HCT116 (cell line): ENCODE measurements around the gene ARMC12. TPM values are rescaled to one million over a fixed set of nuclear protein-coding genes. Genes with fewer than 3 reads are reported as not detected.

Experiments used
- ATAC-seq: fragments of 200-7000 bp; cut with Tn5 transposase; 2 replicates; pipeline ENCODE4 v1.9.1; 2020; ENCODE audit warnings: mild to moderate bottlenecking, moderate library complexity
- BruUV-seq: library from RNA; stranded (reverse); fragments of 400-500 nt; replicated peaks from 2 replicates; lab custom pipeline; 2021; lab: Mats Ljungman, UMichigan
- CTCF ChIA-PET: fragments of 300-600 bp; sonication (Branson Sonifier 250); formaldehyde crosslinking; loops from one replicate; lab custom pipeline; 2021; ENCODE audit warnings: antibody characterized with exemption; lab: Charles Lee
- POLR2A ChIA-PET: fragments of 300-600, 350-600 bp; sonication (Branson Sonifier 250); formaldehyde crosslinking; loops from one replicate; lab custom pipeline; 2021; ENCODE audit warnings: antibody characterized with exemption; lab: Charles Lee
- RAD21 ChIA-PET, 2 experiments: fragments of 300-600 bp; sonication (Branson Sonifier 250); formaldehyde crosslinking; loops; one replicate each; lab custom pipeline; 2023; ENCODE audit warnings: low total read pairs in 2 of 2; ENCODE audit not compliant: uncharacterized antibody in 2 of 2, unreplicated experiment in 2 of 2, low non-redundant PET in 1 of 2; lab: Charles Lee
- DNase-seq: peaks from one replicate; pipeline ENCODE4 v3.0.0-alpha.2; 2010; ENCODE audit warnings: low read depth, low spot score
- H2AFZ ChIP-seq: fragments of 200-600 bp; shearing (Covaris generic), sonication (generic); 2 replicates; pipeline ENCODE4 v1.6.1; 2017; ENCODE audit warnings: low read depth, mixed run types, mixed read lengths, antibody characterized with exemption, low read length; ENCODE audit not compliant: poor library complexity, severe bottlenecking
- H3K27ac ChIP-seq: 2 replicates; pipeline ENCODE4 v1.5.1; 2012; ENCODE audit warnings: low read depth, low read length
- H3K27me3 ChIP-seq: fragments of 200-600 bp; sonication (generic); 2 replicates; pipeline ENCODE4 v1.6.1; 2016; ENCODE audit warnings: mixed run types, low read length, mixed read lengths; ENCODE audit not compliant: insufficient read depth
- H3K36me3 ChIP-seq, 2 experiments: fragments of 200-500 bp in 1 of 2; fragments of 200-600 bp in 1 of 2; sonication (Bioruptor generic) in 1 of 2; sonication (generic) in 1 of 2; 2 replicates each; pipeline versions ENCODE4 v1.5.1 to v1.6.1; 2014 to 2016; ENCODE audit warnings: low read length in 2 of 2, inconsistent platforms in 1 of 2, mixed read lengths in 1 of 2, mixed run types in 1 of 2; ENCODE audit not compliant: insufficient read depth in 2 of 2, control insufficient read depth in 1 of 2
- H3K4me1 ChIP-seq, 2 experiments: fragments of 200-600 bp in 1 of 2; sonication (generic) in 1 of 2; 2 replicates each; pipeline versions ENCODE4 v1.5.1 to v1.6.1; 2012 to 2017; ENCODE audit warnings: low read length in 2 of 2, inconsistent platforms in 1 of 2, mild to moderate bottlenecking in 1 of 2, mixed read lengths in 1 of 2, mixed run types in 1 of 2, moderate library complexity in 1 of 2; ENCODE audit not compliant: insufficient read depth in 2 of 2, control insufficient read depth in 1 of 2
- H3K4me2 ChIP-seq: fragments of 200-600 bp; sonication (generic); 2 replicates; pipeline ENCODE4 v1.6.1; 2017; ENCODE audit warnings: mixed run types, low read length, mixed read lengths
- H3K4me3 ChIP-seq, 2 experiments: fragments of 200-600 bp in 1 of 2; sonication (generic) in 1 of 2; replicated peaks in 1 of 2; 2 replicates each; pipeline ENCODE4 v1.5.1; 2011 to 2016; ENCODE audit warnings: low read length in 2 of 2, control low read depth in 1 of 2, low read depth in 1 of 2, mild to moderate bottlenecking in 1 of 2, mixed read lengths in 1 of 2, mixed run types in 1 of 2
- H3K79me2 ChIP-seq: fragments of 200-600 bp; sonication (generic); 2 replicates; pipeline ENCODE4 v1.6.1; 2017; ENCODE audit warnings: mild to moderate bottlenecking, mixed run types, low read length, moderate library complexity, mixed read lengths; ENCODE audit not compliant: insufficient read depth
- H3K9ac ChIP-seq: fragments of 200-600 bp; sonication (generic); 2 replicates; pipeline ENCODE4 v1.6.1; 2016; ENCODE audit warnings: low read length, mixed read lengths
- H3K9me2 ChIP-seq: fragments of 200-600 bp; sonication (generic), shearing (Covaris generic); 2 replicates; pipeline ENCODE4 v1.6.1; 2017; ENCODE audit warnings: mixed run types, mild to moderate bottlenecking, moderate library complexity; ENCODE audit not compliant: insufficient read depth
- H3K9me3 ChIP-seq, 2 experiments: fragments of 200-500 bp in 1 of 2; fragments of 200-600 bp in 1 of 2; sonication (Bioruptor generic) in 1 of 2; sonication (generic) in 1 of 2; 2 replicates each; pipeline ENCODE4 v1.6.1; 2014 to 2017; ENCODE audit warnings: low read length in 2 of 2, mixed read lengths in 2 of 2, inconsistent platforms in 1 of 2, low read depth in 1 of 2, mild to moderate bottlenecking in 1 of 2, mixed run types in 1 of 2, moderate library complexity in 1 of 2; ENCODE audit not compliant: control insufficient read depth in 1 of 2, insufficient read depth in 1 of 2
- H4K20me1 ChIP-seq: fragments of 200-600 bp; sonication (generic), shearing (Covaris generic); 2 replicates; pipeline ENCODE4 v1.6.1; 2017; ENCODE audit warnings: mixed run types, mild to moderate bottlenecking, moderate library complexity; ENCODE audit not compliant: insufficient read depth
- CBX3 ChIP-seq: IDR thresholded peaks from 2 replicates; pipeline ENCODE4 v1.6.1; 2012; ENCODE audit warnings: low read depth
- CTCF ChIP-seq, 3 experiments: fragments of 200-600 bp in 1 of 3; sonication (generic) in 1 of 3; IDR thresholded peaks in 2 of 3; conservative IDR thresholded peaks in 1 of 3; 2 replicates each; pipeline ENCODE4 v1.5.1; 2012 to 2017; ENCODE audit warnings: low read depth in 2 of 3, low read length in 2 of 3, antibody characterized with exemption in 1 of 3, borderline replicate concordance in 1 of 3, control low read depth in 1 of 3, mild to moderate bottlenecking in 1 of 3, mixed read lengths in 1 of 3, mixed run types in 1 of 3, moderate library complexity in 1 of 3; ENCODE audit not compliant: insufficient read depth in 1 of 3
- EGR1 ChIP-seq: IDR thresholded peaks from 2 replicates; pipeline ENCODE4 v1.6.1; 2012; ENCODE audit warnings: low read depth
- ELF1 ChIP-seq: IDR thresholded peaks from 2 replicates; pipeline ENCODE4 v1.6.1; 2012; ENCODE audit warnings: low read depth, borderline replicate concordance
- MAX ChIP-seq: IDR thresholded peaks from 2 replicates; pipeline ENCODE4 v1.6.1; 2012
- POLR2A ChIP-seq: IDR thresholded peaks from 2 replicates; pipeline ENCODE4 v1.7.0; 2011; ENCODE audit warnings: borderline replicate concordance; ENCODE audit not compliant: insufficient read depth, insufficient read length; ENCODE audit errors: extremely low read depth
- POLR2AphosphoS5 ChIP-seq: IDR thresholded peaks from 2 replicates; pipeline ENCODE4 v1.6.1; 2011; ENCODE audit warnings: mild to moderate bottlenecking, low read depth, low read length, moderate library complexity
- RAD21 ChIP-seq: IDR thresholded peaks from 2 replicates; pipeline ENCODE4 v1.6.1; 2012; ENCODE audit warnings: low read depth, mild to moderate bottlenecking
- REST ChIP-seq: IDR thresholded peaks from 2 replicates; pipeline ENCODE4 v1.6.1; 2012; ENCODE audit warnings: low read depth
- SIN3A ChIP-seq: IDR thresholded peaks from 2 replicates; pipeline ENCODE4 v1.6.1; 2012; ENCODE audit warnings: low read depth
- SP1 ChIP-seq: IDR thresholded peaks from 2 replicates; pipeline ENCODE4 v1.6.1; 2012; ENCODE audit warnings: low read depth
- SRF ChIP-seq: IDR thresholded peaks from 2 replicates; pipeline ENCODE4 v1.6.1; 2012; ENCODE audit warnings: low read depth
- YY1 ChIP-seq: IDR thresholded peaks from 2 replicates; pipeline ENCODE4 v1.6.1; 2011; ENCODE audit warnings: low read length, low read depth, moderate library complexity, mild to moderate bottlenecking; ENCODE audit not compliant: insufficient replicate concordance; ENCODE audit errors: extremely low read depth
- ZFX ChIP-seq: fragments of 450-650 bp; IDR thresholded peaks from 2 replicates; pipeline ENCODE4 v1.6.1; 2017
- ZNF274 ChIP-seq: fragments of 200-500 bp; sonication (Bioruptor generic); IDR thresholded peaks from 2 replicates; pipeline ENCODE4 v1.6.1; 2014; ENCODE audit warnings: mild to moderate bottlenecking, low read depth, low read length, inconsistent platforms
- intact Hi-C: fragments of 100-400 bp; cut with micrococcal nuclease; formaldehyde crosslinking; loops from 2 replicates; pipeline ENCODE4 v1.10.0; 2022
- total RNA-seq: library from RNA; stranded (reverse); gene quantifications from one replicate; pipeline ENCODE4 v1.2.1, GENCODE V29; 2021; ENCODE audit not compliant: unreplicated experiment

ARMC12 gene
- total RNA-seq, 1 experiment from 2014 or later: 0.79 TPM

- H3K9me2 ChIP-seq: no peaks in the 10 kb centered on the region
- no peaks in the 10 kb centered on the region for H4K20me1 ChIP-seq
- H3K79me2 ChIP-seq: no peaks in the 10 kb centered on the region
- no peak overlapping the region for H2AFZ ChIP-seq
- ATAC-seq (no peak), DNase-seq (no peak)
- 0 out of 4 replicates have a peak, but pooled peaks cover 0 to 3% of the 10 kb centered on the region in 2 experiments for H3K9me3 ChIP-seq
- BruUV-seq: no TSS peak
- no peak overlapping the region for H3K4me2 ChIP-seq
- H3K4me3 ChIP-seq: no peak overlapping the region
- TF ChIP-seq ZNF274 (no peak), EGR1 (no peak), POLR2AphosphoS5 (no peak), MAX (no peak), SRF (no peak), YY1 (no peak), SP1 (no peak), POLR2A (no peak), ZFX (no peak)
- no peak overlapping the region for H3K27ac ChIP-seq
- ChIA-PET POLR2A (no interaction called here), CTCF (interaction anchor here (1.4 kb wide), 1 partner anchor 10 kb away, joined by 3 read pairs; no protein-coding TSS in a partner anchor), RAD21 (no interaction called here)
- no peaks in the 10 kb centered on the region for H3K36me3 ChIP-seq
- no peaks in the 10 kb centered on the region for H3K27me3 ChIP-seq
- peaks cover 0 to 5% of the 10 kb centered on the region in 2 experiments; a peak in 3 of 4 replicates for H3K4me1 ChIP-seq
- H3K9ac ChIP-seq: no peak overlapping the region
- intact Hi-C loops: no loop called here
Observed at GRCh38 chr6:35747877-35748276, 11.0 kb downstream of the ARMC12 start.

GRCh38 chr6:35750557-35750956 is 13.7 kb downstream of the ARMC12 start:
- ATAC-seq (no peak), DNase-seq (no peak)
- Histone ChIP-seq H3K4me2 (no peak overlapping the region), H3K9ac (no peak overlapping the region), H4K20me1 (no peaks in the 10 kb centered on the region), H3K4me3 (no peak overlapping the region), H3K9me3 (0 out of 4 replicates have a peak, but pooled peaks cover 0 to 3% of the 10 kb centered on the region in 2 experiments), H3K79me2 (no peaks in the 10 kb centered on the region), H3K36me3 (no peaks in the 10 kb centered on the region), H3K27ac (no peak overlapping the region), H2AFZ (no peak overlapping the region), H3K27me3 (no peaks in the 10 kb centered on the region), H3K9me2 (no peaks in the 10 kb centered on the region), H3K4me1 (peaks cover 0 to 9% of the 10 kb centered on the region in 2 experiments; a peak in 1 of 4 replicates)
- intact Hi-C loops: no loop called here
- ChIA-PET POLR2A (no interaction called here), CTCF (no interaction called here), RAD21 (no interaction called here)
- BruUV-seq: no TSS peak
- no peak for TF ChIP-seq CBX3
- TF ChIP-seq ZFX: no peak
- no peak for TF ChIP-seq RAD21
- no peak for TF ChIP-seq SRF
- TF ChIP-seq POLR2A: no peak
- no peak for TF ChIP-seq CTCF (IDR thresholded peaks at IDR 0.05 in 2 of 3, conservative IDR thresholded peaks at IDR 0.05 in 1 of 3; ENCODE audit: borderline replicate concordance in 1 of 3, insufficient read depth in 1 of 3, low read depth in 2 of 3, low read length in 2 of 3)
- TF ChIP-seq SIN3A: no peak
- no peak for TF ChIP-seq MAX
- TF ChIP-seq ELF1: no peak
- TF ChIP-seq EGR1: no peak
- TF ChIP-seq YY1: no peak
- no peak for TF ChIP-seq REST
